ENCODE data around the gene COQ10B. TPM values are rescaled to one million over a fixed set of nuclear protein-coding genes. Genes with fewer than 3 reads are reported as not detected.
A peak's percentile ranks its signal among the peaks of the same experiment; 100 is the strongest.

The COQ10B gene
- total RNA-seq, 1 experiment from 2014 or later: 28.8 TPM

DNA sequence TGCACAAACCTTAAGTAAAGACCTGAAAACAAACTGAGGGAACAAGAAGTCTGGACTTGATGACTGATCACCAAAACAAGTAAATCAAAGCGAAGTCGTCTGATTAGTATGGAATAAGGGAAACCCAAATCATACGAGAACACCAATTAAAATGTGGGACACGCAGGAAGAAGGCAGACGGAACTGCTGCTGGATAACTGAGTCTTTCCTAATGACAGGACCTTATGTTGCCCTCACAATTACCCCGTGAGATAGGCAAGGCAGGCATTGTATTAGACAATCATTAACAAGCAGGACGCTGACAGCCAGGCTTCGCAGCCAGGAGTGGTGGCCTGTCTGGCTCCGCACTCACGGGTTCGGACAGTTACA lies 614 bp upstream of the COQ10B start:
- TF ChIP-seq, protein P1, sequence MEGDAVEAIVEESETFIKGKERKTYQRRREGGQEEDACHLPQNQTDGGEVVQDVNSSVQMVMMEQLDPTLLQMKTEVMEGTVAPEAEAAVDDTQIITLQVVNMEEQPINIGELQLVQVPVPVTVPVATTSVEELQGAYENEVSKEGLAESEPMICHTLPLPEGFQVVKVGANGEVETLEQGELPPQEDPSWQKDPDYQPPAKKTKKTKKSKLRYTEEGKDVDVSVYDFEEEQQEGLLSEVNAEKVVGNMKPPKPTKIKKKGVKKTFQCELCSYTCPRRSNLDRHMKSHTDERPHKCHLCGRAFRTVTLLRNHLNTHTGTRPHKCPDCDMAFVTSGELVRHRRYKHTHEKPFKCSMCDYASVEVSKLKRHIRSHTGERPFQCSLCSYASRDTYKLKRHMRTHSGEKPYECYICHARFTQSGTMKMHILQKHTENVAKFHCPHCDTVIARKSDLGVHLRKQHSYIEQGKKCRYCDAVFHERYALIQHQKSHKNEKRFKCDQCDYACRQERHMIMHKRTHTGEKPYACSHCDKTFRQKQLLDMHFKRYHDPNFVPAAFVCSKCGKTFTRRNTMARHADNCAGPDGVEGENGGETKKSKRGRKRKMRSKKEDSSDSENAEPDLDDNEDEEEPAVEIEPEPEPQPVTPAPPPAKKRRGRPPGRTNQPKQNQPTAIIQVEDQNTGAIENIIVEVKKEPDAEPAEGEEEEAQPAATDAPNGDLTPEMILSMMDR (IDR thresholded peaks at IDR 0.05; ENCODE audit: unreplicated experiment): no peak
- Mint-ChIP-seq H3K27me3 (ENCODE audit: unreplicated experiment) (no peaks in the 10 kb centered on the region), H3K4me1 (ENCODE audit: low read depth, unreplicated experiment) (peaks cover 9% of the 10 kb centered on the region), H3K36me3 (ENCODE audit: insufficient read depth, unreplicated experiment) (peaks cover 23% of the 10 kb centered on the region), H3K4me3 (ENCODE audit: low read depth, unreplicated experiment) (peak overlapping the region; percentile 95), H3K9me3 (ENCODE audit: low read depth, unreplicated experiment) (no peaks in the 10 kb centered on the region), H3K27ac (ENCODE audit: unreplicated experiment) (peak overlapping the region; percentile 97)
- intact Hi-C loops (cut with micrococcal nuclease; ENCODE audit: unreplicated experiment): no loop called here
- BruUV-seq (replicated peaks): no TSS peak
- DNase-seq: no peak
- CTCF ChIA-PET: interaction anchor here (0.7 to 1.7 kb wide), 4 partner anchors 13 to 1475 kb away, joined by 3 to 8 read pairs (median 4); partner anchors contain the start of genes HSPD1, HSPE1 and SF3B1

DNA sequence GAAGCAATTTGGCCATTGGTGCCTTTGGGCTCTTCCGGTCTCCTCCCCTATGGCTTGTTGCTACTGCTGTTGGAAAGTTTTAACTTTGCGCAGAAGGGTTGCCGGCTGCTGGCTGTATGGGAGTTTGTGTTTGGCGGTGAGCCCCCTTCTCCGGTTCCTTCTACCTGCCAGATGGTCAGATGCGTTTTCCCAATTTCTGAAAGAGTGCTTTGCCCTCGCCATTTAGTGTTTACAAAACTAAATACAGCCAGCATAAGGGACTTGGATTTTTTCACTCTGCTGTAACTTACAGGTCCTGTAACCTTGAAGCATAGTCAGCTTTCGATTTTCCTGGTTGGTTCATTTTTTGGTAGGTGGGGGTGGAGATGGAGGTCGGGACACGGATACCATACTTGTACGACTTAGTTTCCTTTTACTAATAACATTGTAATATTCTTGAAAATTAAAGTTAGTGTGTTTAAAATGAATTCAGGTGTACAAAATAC lies 604 bp downstream of the COQ10B start:
- H3K4me3 Mint-ChIP-seq (ENCODE audit: low read depth, unreplicated experiment): peak overlapping the region; percentile 95
- peaks cover 23% of the 10 kb centered on the region for H3K36me3 Mint-ChIP-seq (ENCODE audit: insufficient read depth, unreplicated experiment)
- H3K4me1 Mint-ChIP-seq (ENCODE audit: low read depth, unreplicated experiment): peaks cover 17% of the 10 kb centered on the region
- TF ChIP-seq, protein P1 (IDR thresholded peaks at IDR 0.05; ENCODE audit: unreplicated experiment): no peak
- H3K9me3 Mint-ChIP-seq (ENCODE audit: low read depth, unreplicated experiment): no peaks in the 10 kb centered on the region
- H3K27me3 Mint-ChIP-seq (ENCODE audit: unreplicated experiment): no peaks in the 10 kb centered on the region
- intact Hi-C loops (cut with micrococcal nuclease; ENCODE audit: unreplicated experiment): no loop called here
- DNase-seq: no peak
- CTCF ChIA-PET: interaction anchor here (1.0 to 1.7 kb wide), 3 partner anchors 14 to 46 kb away, joined by 3 to 8 read pairs (median 3); partner anchors contain the start of genes HSPD1 and HSPE1
- no TSS peak for BruUV-seq (replicated peaks)
- peak overlapping the region; percentile 97 for H3K27ac Mint-ChIP-seq (ENCODE audit: unreplicated experiment)

DNA sequence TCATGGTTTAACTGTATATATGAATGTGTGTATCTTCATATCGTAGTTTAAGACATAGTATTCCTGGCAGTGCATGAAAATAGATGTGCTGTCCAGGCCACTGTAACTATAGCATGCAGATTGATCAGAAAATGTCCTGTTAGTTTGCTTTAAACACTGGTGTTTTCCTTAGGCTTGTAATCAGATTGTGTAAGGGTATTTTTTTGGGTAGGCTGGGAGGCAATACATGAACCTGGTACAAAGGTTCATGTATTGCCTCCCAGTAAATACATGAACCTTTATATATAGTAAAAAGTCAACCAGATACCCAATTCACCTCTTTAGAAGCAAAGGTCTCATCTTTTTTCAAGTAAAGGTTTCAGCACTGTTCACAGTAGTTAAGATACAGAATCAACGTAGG lies 1.6 kb downstream of the COQ10B start:
- TF ChIP-seq, protein P1 (IDR thresholded peaks at IDR 0.05; ENCODE audit: unreplicated experiment): no peak
- Mint-ChIP-seq H3K4me1 (ENCODE audit: low read depth, unreplicated experiment) (peaks cover 26% of the 10 kb centered on the region), H3K4me3 (ENCODE audit: low read depth, unreplicated experiment) (peak overlapping the region; percentile 95), H3K27ac (ENCODE audit: unreplicated experiment) (no peak overlapping the region), H3K36me3 (ENCODE audit: insufficient read depth, unreplicated experiment) (peaks cover 23% of the 10 kb centered on the region), H3K27me3 (ENCODE audit: unreplicated experiment) (no peaks in the 10 kb centered on the region), H3K9me3 (ENCODE audit: low read depth, unreplicated experiment) (no peaks in the 10 kb centered on the region)
- DNase-seq: no peak
- CTCF ChIA-PET: no interaction called here
- intact Hi-C loops (cut with micrococcal nuclease; ENCODE audit: unreplicated experiment): no loop called here
- BruUV-seq (replicated peaks): no TSS peak

DNA sequence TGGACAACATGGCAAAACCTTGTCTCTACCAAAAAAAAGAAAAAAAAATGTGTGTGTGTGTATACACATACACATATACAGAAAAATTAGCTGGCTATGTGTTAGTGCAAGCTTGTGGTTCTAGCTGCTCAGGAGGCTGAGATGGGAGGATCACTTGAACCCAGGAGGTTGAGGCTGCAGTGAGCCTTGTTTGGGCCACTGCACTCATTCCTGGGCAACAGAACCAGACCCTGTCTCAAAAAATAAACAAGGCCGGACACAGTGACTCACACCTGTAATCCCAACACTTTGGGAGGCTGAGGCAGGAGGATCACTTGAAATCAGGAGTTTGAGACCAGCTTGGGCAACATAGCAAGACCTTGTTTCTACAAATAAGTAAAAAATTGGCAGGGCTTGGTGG lies 2.1 kb downstream of the COQ10B start:
- no peak overlapping the region for H3K27ac Mint-ChIP-seq (ENCODE audit: unreplicated experiment)
- TF ChIP-seq, protein P1 (IDR thresholded peaks at IDR 0.05; ENCODE audit: unreplicated experiment): no peak
- H3K27me3 Mint-ChIP-seq (ENCODE audit: unreplicated experiment): no peaks in the 10 kb centered on the region
- DNase-seq: no peak
- intact Hi-C loops (cut with micrococcal nuclease; ENCODE audit: unreplicated experiment): no loop called here
- no peaks in the 10 kb centered on the region for H3K9me3 Mint-ChIP-seq (ENCODE audit: low read depth, unreplicated experiment)
- no TSS peak for BruUV-seq (replicated peaks)
- peaks cover 31% of the 10 kb centered on the region for H3K4me1 Mint-ChIP-seq (ENCODE audit: low read depth, unreplicated experiment)
- CTCF ChIA-PET: interaction anchor here (0.9 kb wide), 1 partner anchor 22 kb away, joined by 6 read pairs; no protein-coding TSS in a partner anchor
- peaks cover 23% of the 10 kb centered on the region for H3K36me3 Mint-ChIP-seq (ENCODE audit: insufficient read depth, unreplicated experiment)
- peak overlapping the region; percentile 95 for H3K4me3 Mint-ChIP-seq (ENCODE audit: low read depth, unreplicated experiment)
